AG10803 (cell line): Measurements from ENCODE around the gene SHC3.

Source experiments
- DNase-seq: peaks from one replicate; pipeline ENCODE4 v3.0.0; 2010; ENCODE audit warnings: low read depth
- H3K4me3 ChIP-seq: 2 replicates; pipeline ENCODE4 v1.5.1; 2011; ENCODE audit warnings: mild to moderate bottlenecking, low read length, control low read depth
- TF ChIP-seq, protein P1 (sequence below): conservative IDR thresholded peaks from 2 replicates; pipeline ENCODE4 v1.5.1; 2011; ENCODE audit warnings: mild to moderate bottlenecking, low read length, control low read depth, inconsistent platforms

The SHC3 gene

GRCh38 chr9:88972401-88972800, 206.2 kb downstream of the SHC3 start:
- no peak overlapping the region for H3K4me3 ChIP-seq
- DNase-seq, result no peak
- TF ChIP-seq, protein P1, sequence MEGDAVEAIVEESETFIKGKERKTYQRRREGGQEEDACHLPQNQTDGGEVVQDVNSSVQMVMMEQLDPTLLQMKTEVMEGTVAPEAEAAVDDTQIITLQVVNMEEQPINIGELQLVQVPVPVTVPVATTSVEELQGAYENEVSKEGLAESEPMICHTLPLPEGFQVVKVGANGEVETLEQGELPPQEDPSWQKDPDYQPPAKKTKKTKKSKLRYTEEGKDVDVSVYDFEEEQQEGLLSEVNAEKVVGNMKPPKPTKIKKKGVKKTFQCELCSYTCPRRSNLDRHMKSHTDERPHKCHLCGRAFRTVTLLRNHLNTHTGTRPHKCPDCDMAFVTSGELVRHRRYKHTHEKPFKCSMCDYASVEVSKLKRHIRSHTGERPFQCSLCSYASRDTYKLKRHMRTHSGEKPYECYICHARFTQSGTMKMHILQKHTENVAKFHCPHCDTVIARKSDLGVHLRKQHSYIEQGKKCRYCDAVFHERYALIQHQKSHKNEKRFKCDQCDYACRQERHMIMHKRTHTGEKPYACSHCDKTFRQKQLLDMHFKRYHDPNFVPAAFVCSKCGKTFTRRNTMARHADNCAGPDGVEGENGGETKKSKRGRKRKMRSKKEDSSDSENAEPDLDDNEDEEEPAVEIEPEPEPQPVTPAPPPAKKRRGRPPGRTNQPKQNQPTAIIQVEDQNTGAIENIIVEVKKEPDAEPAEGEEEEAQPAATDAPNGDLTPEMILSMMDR, result no peak

DNA sequence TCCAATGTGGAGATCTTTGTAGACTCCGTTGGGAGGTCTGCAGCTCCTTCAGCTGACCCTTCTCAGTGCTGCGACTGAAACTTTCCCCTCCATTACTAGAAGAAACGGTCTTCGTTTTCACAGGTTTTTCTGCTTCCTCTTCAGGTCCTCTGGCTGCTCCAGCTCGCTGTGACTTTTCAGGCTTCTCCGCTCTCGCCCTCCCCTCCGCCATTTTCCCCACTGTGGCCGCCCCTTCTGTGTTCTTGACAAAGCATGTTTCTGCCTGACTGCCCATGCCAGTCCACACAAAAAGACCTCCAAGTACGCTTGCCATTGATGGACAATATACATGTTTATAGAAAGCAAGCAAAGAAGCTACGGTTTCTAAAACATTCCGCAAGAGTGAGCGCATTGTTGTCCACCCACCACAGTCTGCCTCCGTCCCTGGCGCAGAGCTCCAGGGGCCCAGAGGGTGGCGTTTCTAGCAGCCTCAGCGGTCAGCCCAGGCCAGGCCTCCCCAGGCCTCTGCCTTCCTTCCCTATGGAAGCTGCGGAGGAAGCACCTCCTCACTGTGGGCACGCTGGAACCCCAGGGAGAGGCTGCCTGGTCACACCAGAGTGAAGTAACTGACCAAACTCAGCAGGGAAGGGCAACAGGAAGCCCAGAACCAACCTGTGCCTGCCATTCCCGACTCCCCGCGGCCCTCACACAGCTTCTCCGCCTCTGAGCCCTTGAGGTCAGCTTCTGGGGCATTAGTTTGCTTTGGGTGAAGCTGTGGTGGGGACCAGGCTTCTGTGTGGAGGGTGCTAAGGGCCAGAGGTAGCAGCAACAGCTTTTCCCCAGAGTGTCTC, 207.3 kb downstream of the SHC3 start:
- H3K4me3 ChIP-seq, result no peak overlapping the region
- TF ChIP-seq, protein P1, result no peak
- no peak for DNase-seq

GRCh38 chr9:88969646-88970373, 208.8 kb downstream of the SHC3 start:
- no peak for DNase-seq
- TF ChIP-seq, protein P1, result no peak
- H3K4me3 ChIP-seq, result no peak overlapping the region

DNA sequence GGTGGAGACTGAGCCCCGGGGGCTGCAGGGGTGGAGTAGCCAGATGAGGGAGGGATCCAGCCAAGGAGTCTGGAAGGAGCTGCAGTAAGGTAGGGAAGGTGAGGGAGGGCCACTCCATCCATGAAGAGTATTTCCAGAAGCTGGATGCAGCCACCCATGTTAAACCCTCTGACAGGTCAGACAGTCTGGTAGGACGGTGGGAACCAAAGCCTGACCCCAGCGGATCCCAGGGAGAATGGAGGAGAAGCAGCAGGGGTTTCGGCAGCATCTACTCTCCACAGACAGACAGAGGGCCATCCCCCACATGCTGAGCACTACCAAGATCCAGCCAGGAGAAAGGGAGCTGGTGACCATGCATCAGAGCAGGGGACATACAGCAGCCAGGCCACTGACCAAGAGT, 209.8 kb downstream of the SHC3 start:
- no peak overlapping the region for H3K4me3 ChIP-seq
- DNase-seq, result no peak
- TF ChIP-seq, protein P1, result no peak

DNA sequence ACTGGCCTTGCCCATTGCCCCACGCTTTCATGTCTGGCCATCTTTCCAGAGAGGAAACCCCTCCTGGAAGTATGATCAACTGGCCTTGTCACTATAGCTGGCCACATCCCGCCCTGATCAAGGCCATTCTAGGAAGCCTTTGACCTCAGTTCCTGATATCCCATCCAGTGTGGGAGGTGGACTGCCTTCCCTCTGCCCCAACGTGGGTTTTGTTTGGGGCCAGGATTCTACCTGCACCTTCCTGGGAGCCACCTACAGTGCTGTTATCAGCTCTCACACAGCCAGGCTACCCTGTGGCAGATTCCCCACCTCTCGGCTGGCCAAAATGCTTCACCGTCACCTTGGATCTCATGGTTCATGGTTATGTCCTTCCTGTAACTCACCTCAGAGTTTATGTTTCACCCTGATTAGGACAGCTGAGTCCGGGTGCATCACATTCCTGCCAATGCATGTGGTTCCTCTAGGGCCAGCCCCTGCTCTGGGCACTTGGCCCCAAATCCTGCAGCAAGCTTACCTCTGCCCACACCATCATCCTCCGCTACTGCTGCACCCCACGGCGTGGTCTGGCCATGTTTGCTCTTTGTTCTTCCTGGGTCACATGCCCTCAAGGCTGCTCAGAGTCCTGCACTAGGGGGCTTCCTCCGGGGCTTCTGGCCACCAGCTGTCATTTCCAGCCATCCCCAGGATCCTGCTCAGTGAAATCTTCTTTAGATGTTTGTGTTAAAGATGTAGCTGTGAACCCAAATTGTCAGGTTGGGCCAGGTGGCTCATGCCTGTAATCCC, 211.5 kb downstream of the SHC3 start:
- TF ChIP-seq, protein P1, result no peak
- H3K4me3 ChIP-seq, result no peak overlapping the region
- no peak for DNase-seq

GRCh38 chr9:88965473-88965872, 213.1 kb downstream of the SHC3 start:
- H3K4me3 ChIP-seq, result no peak overlapping the region
- TF ChIP-seq, protein P1, result no peak
- DNase-seq, result no peak
